GM18520 (cell line): ENCODE measurements around the gene RNASE12.
A peak's percentile ranks its signal among the peaks of the same experiment; 100 is the strongest.
"Not testable (repeated sequence)": the region's sequence is repeated elsewhere in the genome, so short reads cannot be mapped to it uniquely, and the experiment has no call there.

ENCODE experiments used
- ATAC-seq: cut with Tn5 transposase; IDR thresholded peaks from one replicate; pipeline ENCODE4 v1.9.1; 2021; ENCODE audit not compliant: unreplicated experiment

The RNASE12 gene, protein sequence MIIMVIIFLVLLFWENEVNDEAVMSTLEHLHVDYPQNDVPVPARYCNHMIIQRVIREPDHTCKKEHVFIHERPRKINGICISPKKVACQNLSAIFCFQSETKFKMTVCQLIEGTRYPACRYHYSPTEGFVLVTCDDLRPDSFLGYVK

DNA sequence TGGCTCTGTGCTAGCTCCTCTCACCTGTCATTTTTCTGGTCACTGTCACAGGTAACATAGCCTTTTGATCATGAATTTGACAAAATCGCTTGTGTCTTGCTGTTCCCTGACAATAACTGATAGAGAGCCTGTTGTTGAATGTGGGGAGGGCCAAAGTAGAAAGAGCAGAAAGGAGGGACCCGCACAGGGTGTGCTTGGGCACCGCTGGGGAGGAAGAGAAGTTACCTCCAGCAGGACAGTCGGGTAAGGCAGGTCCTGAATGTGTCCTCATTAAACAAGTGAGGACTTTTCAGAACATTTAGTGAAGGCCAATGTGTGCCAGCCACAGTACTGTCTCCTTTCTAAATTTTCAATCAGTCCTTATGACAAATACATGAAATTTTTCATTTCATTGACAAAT is at the start of gene RNASE12:
Gene RNASE12, minus strand, starts transcription at position 142 of the 400 bp plus-strand sequence. CDS start 653 bp downstream, outside the sequence.
- no peak for ATAC-seq

DNA sequence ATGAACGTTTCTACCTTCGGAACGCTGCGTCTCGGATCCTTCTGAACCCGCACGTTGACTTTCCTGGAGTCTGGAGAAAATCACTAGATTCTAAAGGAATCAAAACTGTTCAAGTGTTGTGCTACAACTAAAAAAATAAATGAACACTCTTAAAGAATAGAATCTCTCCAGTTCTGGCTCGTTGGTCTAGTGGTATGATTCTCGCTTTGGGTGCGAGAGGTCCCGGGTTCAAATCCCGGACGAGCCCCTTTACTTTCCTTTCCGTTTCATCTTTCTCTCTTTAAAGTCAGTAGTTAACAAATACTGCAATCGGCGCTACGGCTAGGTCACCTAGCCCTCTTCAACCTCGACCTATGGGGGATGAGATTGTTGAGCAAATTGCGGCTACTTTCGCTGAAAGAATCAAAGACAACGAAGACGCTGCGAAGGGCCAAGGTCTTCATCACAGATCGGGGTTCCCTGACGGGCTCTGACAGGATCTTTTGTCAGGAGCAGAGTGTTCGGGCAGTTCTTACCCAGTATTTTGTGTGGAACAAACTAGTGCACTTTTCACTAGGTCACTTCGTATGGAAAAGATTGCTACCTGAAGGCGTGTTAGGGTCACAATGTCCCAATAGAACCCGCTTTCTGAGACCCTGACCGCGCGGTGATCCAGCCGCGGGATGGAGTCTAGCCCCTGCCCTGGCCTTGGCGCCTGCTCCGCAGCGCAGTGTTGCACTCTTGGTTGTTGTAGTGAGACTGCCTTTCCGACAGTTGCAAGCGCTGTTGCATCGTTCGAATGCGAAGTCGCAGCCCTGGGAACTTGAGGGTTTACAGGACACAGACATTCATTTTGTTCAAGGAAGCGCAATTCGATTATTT is 41.9 kb upstream of the RNASE12 start:
- ATAC-seq = peak; percentile 65

- no peak for ATAC-seq
Measured at GRCh38 chr14:20632448-20632830, 41.3 kb upstream of the RNASE12 start.

GRCh38 chr14:20631880-20632389 is 40.8 kb upstream of the RNASE12 start:
- ATAC-seq = no peak

GRCh38 chr14:20631023-20631879 is 40.1 kb upstream of the RNASE12 start:
- no peak for ATAC-seq

DNA sequence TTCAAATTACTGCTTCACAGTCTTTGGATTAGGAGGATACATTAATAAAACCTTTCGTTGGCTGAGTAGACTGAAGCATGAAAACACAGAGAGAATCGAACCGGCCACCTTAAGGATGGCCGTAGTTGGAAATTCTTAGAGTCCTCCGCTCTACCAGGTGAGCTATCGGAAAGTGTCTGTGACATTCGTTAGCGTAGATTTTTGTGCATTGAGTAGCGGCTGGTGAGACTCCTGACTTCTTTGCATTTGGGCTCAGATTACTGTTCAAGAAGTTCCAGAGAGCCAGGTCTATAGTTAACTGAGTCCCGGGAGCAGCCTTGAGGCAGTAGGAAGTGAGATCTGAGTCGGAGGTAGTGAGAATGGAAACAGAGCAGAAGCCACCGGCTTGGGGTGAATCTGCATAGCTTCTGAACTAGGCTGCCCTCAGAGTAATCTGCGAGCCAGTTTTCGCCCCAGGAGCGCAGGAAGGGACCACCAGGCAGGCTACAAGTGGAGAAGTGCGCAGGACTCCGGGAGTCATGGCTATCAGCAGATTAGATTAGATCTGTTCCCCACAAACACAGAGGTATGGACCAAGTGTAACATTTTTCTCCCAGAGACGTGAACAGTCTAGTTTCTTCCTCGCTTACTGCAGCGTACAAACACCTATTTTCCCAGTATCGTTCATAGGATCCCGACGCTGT is 39.3 kb upstream of the RNASE12 start:
- ATAC-seq = no peak

DNA sequence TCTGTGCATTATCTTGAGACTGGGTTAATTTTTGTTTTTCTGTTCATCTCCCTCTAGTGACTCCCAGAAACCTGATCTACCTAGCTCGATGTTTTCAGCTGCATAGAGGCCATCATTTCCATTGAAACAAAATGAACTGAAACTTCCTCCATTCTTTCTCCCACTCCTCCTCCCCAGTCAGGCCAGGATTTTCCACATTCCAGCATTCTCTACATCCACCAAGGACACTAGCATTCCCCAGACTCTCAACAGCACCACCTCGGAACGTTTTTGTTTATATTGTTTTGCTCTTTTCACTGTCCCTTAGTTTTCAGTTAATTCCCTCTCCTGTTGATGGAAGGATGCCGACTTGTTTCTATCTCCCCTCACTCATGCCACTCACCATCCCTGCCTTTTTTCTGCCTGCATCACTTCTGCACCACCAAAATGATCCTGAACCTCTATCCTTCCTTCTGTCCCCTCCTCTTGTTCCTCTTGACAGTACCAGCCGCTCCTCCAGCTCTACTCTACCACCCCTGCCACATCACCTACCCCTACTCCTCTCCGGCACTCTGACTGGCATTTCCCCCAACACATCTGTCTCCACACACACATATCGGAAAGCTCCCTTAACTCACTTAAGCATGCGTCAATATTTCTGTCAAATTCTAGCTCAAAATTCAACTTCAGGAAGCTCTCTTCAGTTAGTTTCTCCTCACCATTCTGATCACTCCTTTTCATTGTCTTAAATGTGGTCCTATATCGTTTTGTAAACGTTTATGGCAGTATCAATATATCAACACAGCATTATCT is 37.1 kb upstream of the RNASE12 start:
- no peak for ATAC-seq

- no peak for ATAC-seq
Measured at GRCh38 chr14:20627346-20628027, 36.3 kb upstream of the RNASE12 start.

DNA sequence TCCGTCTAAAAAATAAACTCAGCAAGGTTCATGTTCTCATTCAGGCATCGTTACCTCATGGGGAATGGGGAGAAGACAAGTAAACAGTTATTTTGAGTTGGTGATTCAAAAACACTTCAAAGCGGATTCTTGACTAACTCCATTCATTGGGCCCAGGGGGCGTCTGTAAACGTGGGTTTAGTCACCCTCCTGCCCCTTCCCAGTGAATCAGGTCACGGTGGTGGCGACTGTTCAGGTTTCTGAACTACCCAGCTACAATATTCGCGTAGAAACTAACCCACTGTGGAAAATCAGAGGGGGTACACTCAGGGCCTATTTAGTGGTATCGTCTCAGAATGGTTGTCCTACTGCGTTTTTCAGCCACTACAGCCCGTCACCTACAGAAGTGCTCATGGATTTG is 35.1 kb upstream of the RNASE12 start:
- ATAC-seq = no peak

GRCh38 chr14:20624495-20625070 is 33.4 kb upstream of the RNASE12 start:
- no peak for ATAC-seq

- ATAC-seq = no peak
Measured at GRCh38 chr14:20623798-20624197, 32.6 kb upstream of the RNASE12 start.

- no peak for ATAC-seq
Measured at GRCh38 chr14:20622816-20623291, 31.7 kb upstream of the RNASE12 start.

DNA sequence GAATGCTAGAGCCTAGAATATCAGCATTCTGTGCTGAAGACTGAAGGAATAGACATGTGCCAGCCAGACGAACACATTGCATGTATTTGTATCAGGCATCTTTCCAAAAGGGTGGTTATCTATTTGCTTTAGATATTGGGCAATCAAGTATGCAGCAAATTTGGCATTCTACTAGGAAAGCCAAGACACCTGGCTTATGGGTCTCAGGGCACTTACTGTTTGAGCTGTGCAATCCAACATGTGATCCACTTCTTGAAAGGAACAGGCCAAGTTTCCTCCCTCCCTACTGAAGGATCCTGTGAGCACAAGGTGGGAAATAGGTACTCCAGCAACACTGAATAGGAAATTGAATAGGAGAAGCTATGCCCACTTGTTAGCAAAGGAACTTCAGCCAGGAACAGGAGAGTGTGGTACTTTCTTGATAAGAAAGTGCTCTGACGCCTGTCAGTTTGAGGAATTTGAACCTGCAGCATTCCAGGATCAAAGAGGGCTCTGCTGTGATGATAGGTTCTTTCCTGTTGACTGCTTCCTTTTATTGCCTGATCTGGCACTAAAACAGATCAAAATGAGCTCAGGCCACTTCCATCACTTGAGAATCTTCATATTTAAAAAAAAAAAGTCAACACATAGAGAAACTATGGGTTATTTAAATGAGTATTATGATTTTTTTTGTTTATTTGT is 29.8 kb upstream of the RNASE12 start:
- no peak for ATAC-seq

DNA sequence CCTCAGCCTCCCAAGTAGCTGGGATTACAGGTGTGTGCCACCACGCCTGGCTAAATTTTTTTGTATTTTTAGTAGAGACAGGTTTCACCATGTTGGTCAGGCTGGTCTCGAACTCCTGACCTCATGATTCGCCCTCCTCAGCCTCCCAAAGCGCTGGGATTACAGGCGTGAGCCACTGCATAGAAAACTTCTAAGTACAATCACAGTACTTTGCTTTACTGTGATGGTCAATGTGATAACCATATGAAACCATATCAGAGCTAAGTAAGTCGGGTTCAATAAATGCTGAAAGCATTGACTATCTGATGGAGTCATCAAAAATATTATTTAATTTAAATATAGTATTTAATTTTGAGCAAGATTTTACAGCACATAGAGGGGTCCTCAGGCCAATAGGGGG is 28.5 kb upstream of the RNASE12 start:
- ATAC-seq = not testable (repeated sequence)

GRCh38 chr14:20618271-20618749 is 27.1 kb upstream of the RNASE12 start:
- ATAC-seq = no peak

GRCh38 chr14:20617138-20618003 is 26.2 kb upstream of the RNASE12 start:
- no peak for ATAC-seq

- no peak for ATAC-seq
Measured at GRCh38 chr14:20615996-20616395, 24.8 kb upstream of the RNASE12 start.
